OCI-LY1 (cell line): ENCODE results near the gene RASD2.

Source experiments
- H2AFZ ChIP-seq: fragments of 200-600 bp; sonication (generic), shearing (Covaris generic); 2 replicates; pipeline ENCODE4 v1.6.0; 2014; ENCODE audit warnings: antibody characterized with exemption, mild to moderate bottlenecking, low read length
- H3F3A ChIP-seq: fragments of 200-600 bp; sonication (generic), shearing (Covaris generic); 2 replicates; pipeline ENCODE4 v1.6.0; 2014; ENCODE audit warnings: mild to moderate bottlenecking, antibody characterized with exemption, low read length, moderate library complexity; ENCODE audit not compliant: insufficient read depth
- H3K27ac ChIP-seq: fragments of 200-600 bp; sonication (generic); 2 replicates; pipeline ENCODE4 v1.5.1; 2014; ENCODE audit warnings: low read length, mixed run types, mild to moderate bottlenecking, low read depth; ENCODE audit not compliant: poor library complexity, severe bottlenecking
- H3K27me3 ChIP-seq: fragments of 200-600 bp; sonication (generic); 2 replicates; pipeline ENCODE4 v1.6.0; 2014; ENCODE audit warnings: antibody characterized with exemption, mild to moderate bottlenecking, low read length, moderate library complexity; ENCODE audit not compliant: insufficient read depth
- H3K36me3 ChIP-seq: fragments of 200-600 bp; sonication (generic); 2 replicates; pipeline ENCODE4 v1.6.1; 2014; ENCODE audit warnings: mild to moderate bottlenecking, antibody characterized with exemption, low read length, moderate library complexity, mixed read lengths; ENCODE audit not compliant: insufficient read depth
- H3K4me1 ChIP-seq: fragments of 200-600 bp; sonication (generic); 2 replicates; pipeline ENCODE4 v1.5.1; 2014; ENCODE audit warnings: mild to moderate bottlenecking, low read length, moderate library complexity; ENCODE audit not compliant: insufficient read depth, severe bottlenecking
- H3K4me2 ChIP-seq: fragments of 200-600 bp; sonication (generic), shearing (Covaris generic); 2 replicates; pipeline ENCODE4 v1.6.1; 2014; ENCODE audit warnings: low read length
- H3K4me3 ChIP-seq: fragments of 200-600 bp; sonication (generic); 2 replicates; pipeline ENCODE4 v1.5.1; 2014; ENCODE audit warnings: low read length, low read depth, mild to moderate bottlenecking, mixed read lengths; ENCODE audit not compliant: poor library complexity, severe bottlenecking
- H3K79me2 ChIP-seq: fragments of 200-600 bp; shearing (Covaris generic); 2 replicates; pipeline ENCODE4 v1.6.1; 2016; ENCODE audit warnings: mixed run types, low read length, mixed read lengths; ENCODE audit not compliant: insufficient read depth
- H3K9ac ChIP-seq: fragments of 200-600 bp; sonication (generic), shearing (Covaris generic); 2 replicates; pipeline ENCODE4 v1.6.1; 2014; ENCODE audit warnings: mild to moderate bottlenecking, low read length, mixed read lengths
- H3K9me2 ChIP-seq: fragments of 200-600 bp; sonication (generic), shearing (Covaris generic); 2 replicates; pipeline ENCODE4 v1.6.1; 2014; ENCODE audit warnings: low read depth, mild to moderate bottlenecking, low read length, mixed read lengths
- H3K9me3 ChIP-seq: fragments of 200-600 bp; shearing (Covaris generic); 2 replicates; pipeline ENCODE4 v1.6.1; 2014; ENCODE audit warnings: low read length, mixed read lengths
- H4K20me1 ChIP-seq: fragments of 200-600 bp; sonication (generic), shearing (Covaris generic); 2 replicates; pipeline ENCODE4 v1.6.0; 2016; ENCODE audit warnings: mild to moderate bottlenecking, low read length; ENCODE audit not compliant: insufficient read depth
- EZH2 ChIP-seq: fragments of 200-600 bp; sonication (generic), shearing (Covaris generic); IDR thresholded peaks from 2 replicates; pipeline ENCODE4 v1.8.0; 2017; ENCODE audit warnings: borderline replicate concordance, mixed run types, mild to moderate bottlenecking, antibody characterized with exemption, low read length, moderate library complexity, mixed read lengths
- TF ChIP-seq, protein P1 (sequence below): fragments of 200-600 bp; sonication (generic), shearing (Covaris generic); IDR thresholded peaks from 2 replicates; pipeline ENCODE4 v1.5.1; 2017; ENCODE audit warnings: mild to moderate bottlenecking, antibody characterized with exemption, low read length, moderate library complexity, mixed read lengths

Gene RASD2

DNA sequence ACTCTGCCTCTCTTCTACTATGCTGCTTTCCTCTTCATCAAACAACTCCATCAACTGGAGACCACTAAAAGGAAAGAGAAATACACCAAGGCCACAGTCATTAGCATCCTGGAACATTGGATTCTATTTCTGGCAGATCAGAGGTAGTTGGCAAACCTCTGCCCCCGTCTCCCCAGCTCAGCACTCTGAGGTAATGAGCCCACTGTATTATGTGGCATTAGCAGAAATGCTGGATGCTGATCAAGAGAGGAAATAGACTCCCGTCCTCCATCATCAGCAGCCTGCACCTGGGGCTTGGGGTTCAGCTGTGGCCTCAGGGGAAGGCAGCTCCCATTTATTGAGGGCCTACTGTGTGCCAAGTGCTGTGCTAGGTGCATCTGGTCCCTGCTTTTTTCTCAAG is 9.0 kb upstream of the RASD2 start:
- Histone ChIP-seq H3F3A (no peaks in the 10 kb centered on the region), H3K9me2 (no peaks in the 10 kb centered on the region), H3K4me1 (peaks cover 9% of the 10 kb centered on the region), H3K4me2 (no peak overlapping the region), H3K36me3 (no peaks in the 10 kb centered on the region), H3K4me3 (no peak overlapping the region), H4K20me1 (no peaks in the 10 kb centered on the region), H3K79me2 (no peaks in the 10 kb centered on the region), H3K9ac (no peak overlapping the region), H3K27me3 (no peaks in the 10 kb centered on the region; the same call in 1 of the 2 replicates), H3K27ac (no peak overlapping the region), H2AFZ (no peak overlapping the region), H3K9me3 (no peaks in the 10 kb centered on the region)
- TF ChIP-seq EZH2, result no peak
- TF ChIP-seq, protein P1, sequence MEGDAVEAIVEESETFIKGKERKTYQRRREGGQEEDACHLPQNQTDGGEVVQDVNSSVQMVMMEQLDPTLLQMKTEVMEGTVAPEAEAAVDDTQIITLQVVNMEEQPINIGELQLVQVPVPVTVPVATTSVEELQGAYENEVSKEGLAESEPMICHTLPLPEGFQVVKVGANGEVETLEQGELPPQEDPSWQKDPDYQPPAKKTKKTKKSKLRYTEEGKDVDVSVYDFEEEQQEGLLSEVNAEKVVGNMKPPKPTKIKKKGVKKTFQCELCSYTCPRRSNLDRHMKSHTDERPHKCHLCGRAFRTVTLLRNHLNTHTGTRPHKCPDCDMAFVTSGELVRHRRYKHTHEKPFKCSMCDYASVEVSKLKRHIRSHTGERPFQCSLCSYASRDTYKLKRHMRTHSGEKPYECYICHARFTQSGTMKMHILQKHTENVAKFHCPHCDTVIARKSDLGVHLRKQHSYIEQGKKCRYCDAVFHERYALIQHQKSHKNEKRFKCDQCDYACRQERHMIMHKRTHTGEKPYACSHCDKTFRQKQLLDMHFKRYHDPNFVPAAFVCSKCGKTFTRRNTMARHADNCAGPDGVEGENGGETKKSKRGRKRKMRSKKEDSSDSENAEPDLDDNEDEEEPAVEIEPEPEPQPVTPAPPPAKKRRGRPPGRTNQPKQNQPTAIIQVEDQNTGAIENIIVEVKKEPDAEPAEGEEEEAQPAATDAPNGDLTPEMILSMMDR, result no peak

DNA sequence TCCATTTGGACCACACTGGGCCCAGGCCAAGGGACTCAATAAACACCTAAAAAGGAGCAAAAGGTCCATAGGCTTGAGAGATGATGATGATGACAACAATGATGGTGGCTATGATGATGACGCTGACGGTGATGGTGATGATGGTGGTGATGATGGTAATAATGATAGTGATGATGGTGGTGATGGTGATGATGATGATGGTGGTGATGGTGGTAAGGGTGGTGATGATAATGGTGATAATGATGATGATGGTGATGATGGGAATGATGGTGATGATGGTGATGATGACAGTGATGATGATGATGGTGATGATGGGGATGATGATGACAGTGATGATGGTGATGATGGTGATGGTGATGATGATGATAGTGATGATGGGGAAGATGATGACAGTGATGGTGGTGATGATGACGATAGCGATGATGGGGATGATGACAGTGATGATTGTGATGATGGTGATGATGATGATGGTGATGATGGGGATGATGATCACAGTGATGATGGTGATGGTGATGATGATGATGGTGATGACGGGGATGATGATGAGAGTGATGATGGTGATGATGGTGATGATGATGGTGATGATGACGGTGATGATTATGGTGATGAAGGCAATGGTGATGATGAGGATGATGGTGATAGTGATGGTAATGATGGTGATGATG is 7.1 kb upstream of the RASD2 start:
- no peaks in the 10 kb centered on the region for H3K79me2 ChIP-seq
- peaks cover 16% of the 10 kb centered on the region for H3K4me1 ChIP-seq
- no peak overlapping the region for H3K4me2 ChIP-seq
- H3K9ac ChIP-seq, result no peak overlapping the region
- no peaks in the 10 kb centered on the region for H3K9me2 ChIP-seq
- H3K27ac ChIP-seq, result no peak overlapping the region
- H3K9me3 ChIP-seq, result no peaks in the 10 kb centered on the region
- H3F3A ChIP-seq, result no peaks in the 10 kb centered on the region
- no peaks in the 10 kb centered on the region for H4K20me1 ChIP-seq
- no peak overlapping the region for H2AFZ ChIP-seq
- H3K36me3 ChIP-seq, result no peaks in the 10 kb centered on the region
- TF ChIP-seq EZH2, result no peak
- TF ChIP-seq, protein P1, result no peak
- no peak overlapping the region for H3K4me3 ChIP-seq
- no peaks in the 10 kb centered on the region; the same call in 1 of the 2 replicates for H3K27me3 ChIP-seq

DNA sequence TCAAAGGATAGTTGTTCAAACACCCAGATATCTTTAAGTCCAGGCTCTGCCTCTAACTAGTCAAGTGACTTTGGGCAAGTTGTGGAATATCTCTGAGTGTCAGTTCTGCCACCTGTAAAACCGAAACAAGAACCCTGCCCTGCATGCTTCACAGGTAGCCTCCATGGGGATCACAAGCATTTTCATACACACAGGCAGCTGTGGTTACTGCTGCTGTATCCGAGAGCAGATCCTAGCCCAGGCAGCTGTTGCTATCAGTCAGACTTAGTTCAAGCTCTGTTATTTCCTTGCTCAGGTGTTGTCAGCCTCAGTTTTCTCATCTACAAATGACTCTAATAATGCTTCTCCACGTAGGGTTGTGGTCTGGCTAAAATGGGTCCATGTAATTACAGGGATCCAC is 6.5 kb upstream of the RASD2 start:
- no peak overlapping the region for H2AFZ ChIP-seq
- TF ChIP-seq EZH2, result no peak
- TF ChIP-seq, protein P1, result no peak
- H3K4me1 ChIP-seq, result peaks cover 16% of the 10 kb centered on the region
- H4K20me1 ChIP-seq, result no peaks in the 10 kb centered on the region
- H3K27me3 ChIP-seq, result no peaks in the 10 kb centered on the region
- no peaks in the 10 kb centered on the region for H3K79me2 ChIP-seq
- H3K4me3 ChIP-seq, result no peak overlapping the region
- H3K36me3 ChIP-seq, result no peaks in the 10 kb centered on the region
- H3K27ac ChIP-seq, result no peak overlapping the region
- no peaks in the 10 kb centered on the region for H3K9me3 ChIP-seq
- no peaks in the 10 kb centered on the region for H3K9me2 ChIP-seq
- H3F3A ChIP-seq, result no peaks in the 10 kb centered on the region
- H3K4me2 ChIP-seq, result no peak overlapping the region
- no peak overlapping the region for H3K9ac ChIP-seq
